DLD1 (cell line): ENCODE results near the gene FXYD4.

ENCODE experiments used
- in situ Hi-C: cut with HindIII; loops from 2 replicates; pipeline ENCODE4 v1.10.0; 2017; ENCODE audit warnings: low sequenced_read_pairs

The FXYD4 gene

DNA sequence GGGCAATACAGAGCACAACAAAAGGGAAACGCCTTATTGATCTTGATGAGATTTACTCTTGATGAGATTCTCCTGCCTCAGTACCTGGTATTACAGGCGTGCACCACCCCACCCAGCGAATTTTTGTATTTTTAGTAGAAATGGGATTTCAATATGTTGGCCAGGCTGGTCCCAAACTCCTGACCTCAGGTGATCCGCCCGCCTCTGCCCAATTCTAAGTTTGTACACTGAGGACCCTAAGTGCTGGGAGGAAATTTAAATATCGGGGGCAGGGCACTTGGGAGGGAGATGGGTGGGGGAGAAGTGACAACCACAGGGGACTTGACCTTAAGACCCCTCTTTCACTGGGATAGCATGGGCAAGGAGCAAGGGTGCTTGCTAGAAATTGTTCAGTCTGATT lies 23.4 kb downstream of the FXYD4 start:
- in situ Hi-C loops: no loop called here

DNA sequence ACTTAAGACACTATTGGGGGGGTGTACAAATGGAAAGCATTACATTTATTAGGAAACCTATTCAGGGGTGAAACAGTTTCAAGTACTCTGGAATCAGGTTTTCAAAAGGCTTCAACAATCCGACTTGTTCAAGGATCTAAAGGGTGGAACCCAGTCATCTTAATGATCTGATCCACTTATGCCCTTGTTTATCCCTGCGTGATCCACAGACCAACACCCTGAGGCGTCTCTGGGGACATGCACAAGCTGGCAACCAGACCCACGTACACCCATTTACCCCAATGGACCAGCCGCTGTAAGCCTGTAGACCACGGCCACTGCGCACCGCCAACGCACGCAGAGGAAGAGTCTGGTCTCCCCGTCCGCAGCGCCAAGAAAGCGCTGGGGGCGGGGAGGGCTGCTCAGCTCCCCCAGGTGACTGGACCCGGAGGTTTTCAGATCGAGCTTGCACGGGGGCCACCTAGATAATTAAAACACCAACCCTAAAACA lies 24.2 kb downstream of the FXYD4 start:
- in situ Hi-C loops: no loop called here

DNA sequence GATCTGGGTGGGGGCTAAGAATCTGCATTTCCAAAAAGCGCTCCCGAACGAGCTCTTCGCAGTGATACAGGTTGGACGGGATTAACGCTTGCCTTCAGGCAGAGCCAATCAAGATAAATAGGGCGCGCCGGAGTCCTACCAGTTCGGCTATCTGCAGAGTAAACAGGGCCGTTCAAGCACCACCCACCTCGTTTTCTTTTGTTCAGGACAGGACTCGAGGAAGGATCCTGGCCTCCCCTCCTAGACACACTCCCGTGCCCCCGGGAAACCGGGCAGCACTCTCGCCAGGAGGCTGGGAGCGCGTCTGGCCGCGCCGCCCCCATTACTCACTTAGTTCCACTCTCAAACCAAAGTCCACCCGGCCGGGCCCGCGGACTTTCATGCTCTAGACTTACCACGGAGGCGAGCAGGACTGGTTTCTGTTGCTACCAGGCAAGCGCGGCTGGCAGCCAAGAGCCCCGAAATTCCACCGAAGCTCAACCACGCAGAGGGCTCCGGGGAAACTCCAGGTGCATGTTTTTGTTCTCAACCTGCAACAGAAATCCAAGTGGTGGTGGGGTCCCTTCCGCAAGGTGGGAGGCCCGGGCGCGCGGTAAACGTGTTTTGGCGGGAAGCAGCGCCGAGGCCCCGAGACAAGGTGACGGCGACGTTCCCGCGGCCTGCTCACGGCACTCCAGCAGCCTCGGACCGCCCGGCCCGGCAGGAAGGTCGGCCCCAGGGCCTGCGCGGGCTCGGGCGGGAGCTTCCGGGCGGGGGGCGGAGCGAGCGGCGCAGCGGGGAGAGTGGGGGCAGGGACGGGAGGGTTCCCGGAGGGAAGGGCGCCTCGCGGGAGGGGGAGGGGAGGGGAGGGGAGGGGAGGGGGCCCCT lies 24.9 kb downstream of the FXYD4 start:
- in situ Hi-C loops: no loop called here

DNA sequence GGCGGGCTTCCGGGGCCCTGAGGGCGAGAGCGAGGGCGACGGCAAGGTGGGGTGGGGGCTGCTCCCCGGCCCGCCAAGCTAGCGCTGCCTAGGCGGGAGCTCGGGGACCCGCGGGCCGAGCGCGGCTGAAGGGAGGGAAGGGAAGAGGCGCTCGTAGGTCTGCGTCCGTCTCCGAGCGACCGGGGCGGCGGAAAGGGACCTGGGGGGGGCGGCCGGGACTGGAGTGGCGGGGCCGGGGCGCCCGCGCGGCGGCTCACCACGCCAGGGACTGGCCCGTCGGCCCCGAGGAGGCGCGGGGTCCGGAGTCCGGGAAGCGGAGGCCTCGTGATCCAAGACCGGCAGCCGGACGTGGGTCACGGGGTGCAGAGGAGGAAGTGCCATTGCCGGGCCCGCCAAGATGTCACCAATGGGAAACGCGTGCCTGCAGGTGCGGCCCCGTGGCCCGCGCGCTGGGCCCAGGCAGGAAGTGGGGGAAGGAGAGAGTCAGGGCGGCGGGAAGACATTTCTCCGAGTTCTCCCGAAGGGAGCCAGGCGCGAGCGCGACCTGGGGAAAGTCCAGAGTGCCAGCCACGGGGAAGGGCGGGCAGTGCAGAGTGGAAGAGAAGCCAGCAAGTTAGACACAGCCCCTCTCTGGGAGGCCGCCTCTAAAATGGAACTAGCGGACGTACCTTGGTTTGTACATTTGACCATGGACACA lies 25.6 kb downstream of the FXYD4 start:
- in situ Hi-C loops: no loop called here

DNA sequence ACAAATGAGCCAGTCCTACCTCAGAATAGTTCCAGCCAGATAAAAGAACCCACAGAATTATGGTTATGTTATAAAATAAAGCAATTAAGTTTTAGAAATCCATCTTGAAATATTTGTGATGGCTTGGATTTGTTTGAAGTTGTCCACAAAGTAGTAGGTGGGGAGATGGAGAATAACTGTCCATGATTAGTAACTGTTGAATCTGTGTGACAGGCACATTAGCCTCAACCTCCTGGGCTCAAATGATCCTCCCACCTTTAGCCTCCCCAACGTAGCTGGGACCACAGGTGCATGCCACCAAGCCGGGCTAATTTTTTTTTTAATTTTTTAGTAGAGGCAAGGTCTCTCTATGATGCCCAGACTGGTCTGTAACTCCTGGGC lies 27.5 kb downstream of the FXYD4 start:
- in situ Hi-C loops: no loop called here

DNA sequence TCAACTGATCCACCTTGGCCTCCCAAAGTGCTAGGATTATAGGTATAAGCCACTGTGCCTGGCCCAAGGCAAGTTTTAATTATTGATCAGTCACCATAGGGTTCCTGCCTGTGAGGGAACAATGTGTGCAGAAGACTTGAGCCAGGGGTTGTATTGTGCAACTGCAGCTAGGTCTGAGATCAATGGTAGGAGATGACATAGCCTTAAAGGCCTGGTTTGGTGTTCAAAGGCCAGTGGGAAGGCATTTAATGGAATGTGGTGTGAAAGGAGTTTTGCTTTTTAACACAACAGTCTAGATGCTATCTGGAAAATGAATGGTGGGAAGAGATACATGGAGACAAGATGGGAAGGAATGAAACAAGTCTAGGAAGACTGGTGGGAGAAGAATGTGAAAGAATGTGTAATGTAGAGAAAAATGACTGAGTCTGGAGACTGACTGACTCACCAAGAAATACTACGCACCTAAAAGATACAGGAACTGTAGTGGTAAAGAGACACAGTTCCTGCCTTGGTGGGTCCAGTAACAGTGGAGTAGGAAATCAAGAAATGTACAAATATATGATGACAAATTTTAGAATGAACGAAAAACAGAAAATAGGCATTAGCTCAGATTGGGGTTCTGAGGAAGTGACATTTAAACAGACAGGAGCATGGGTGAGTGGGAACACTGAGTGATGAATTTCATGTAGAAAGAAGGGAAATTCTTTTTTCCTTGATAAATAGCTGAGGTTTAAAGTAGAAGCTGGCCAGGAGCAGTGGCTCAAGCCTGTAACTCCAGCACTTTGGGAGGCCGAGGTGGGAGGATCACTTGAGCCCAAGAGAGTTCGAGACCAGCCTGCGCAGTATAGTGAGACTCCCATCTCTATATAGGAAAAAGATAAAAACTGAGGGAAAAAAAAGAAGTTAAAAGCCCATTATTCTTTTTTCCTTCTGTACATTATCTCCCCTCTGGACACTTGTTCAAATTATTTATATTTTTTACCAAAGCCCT lies 28.2 kb downstream of the FXYD4 start:
- in situ Hi-C loops: no loop called here

DNA sequence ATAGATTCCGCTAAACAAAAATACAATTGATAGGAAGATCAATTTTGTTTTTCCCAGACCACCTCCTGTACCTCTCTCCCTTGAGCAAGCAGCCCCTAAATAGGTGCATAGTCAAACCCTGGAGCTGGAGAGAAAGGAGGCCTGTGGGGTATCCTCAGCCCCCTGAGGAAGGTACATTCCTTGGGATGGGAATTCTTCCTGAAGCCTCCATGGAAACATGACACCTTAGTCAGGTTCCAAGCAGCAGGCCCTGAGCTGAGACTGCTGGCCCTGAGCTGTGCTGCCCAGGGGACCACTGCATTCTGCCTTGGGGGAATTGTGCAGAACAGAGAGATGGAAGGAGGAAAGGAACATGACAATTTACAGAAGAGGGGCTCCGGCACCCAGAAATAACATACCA lies 30.2 kb downstream of the FXYD4 start:
- in situ Hi-C loops: no loop called here

DNA sequence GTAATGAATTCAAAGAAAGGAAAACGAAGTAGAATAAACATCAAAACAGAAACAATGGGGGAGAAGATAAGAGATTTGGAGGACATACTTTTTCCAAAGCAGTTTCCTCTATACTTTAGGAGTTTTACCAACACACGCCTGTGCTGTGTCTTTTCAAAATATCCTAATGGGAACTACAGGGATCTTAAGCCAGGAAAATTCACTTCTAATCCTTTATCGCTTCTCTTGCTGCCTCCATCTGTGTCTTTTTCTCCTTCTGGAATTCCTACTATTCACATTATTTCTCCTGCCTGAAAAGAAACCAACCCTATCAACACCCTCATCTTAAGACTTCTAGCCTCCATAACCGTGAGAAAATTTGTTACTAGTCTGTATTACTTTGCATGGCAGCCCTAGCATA lies 30.7 kb downstream of the FXYD4 start:
- in situ Hi-C loops: no loop called here

DNA sequence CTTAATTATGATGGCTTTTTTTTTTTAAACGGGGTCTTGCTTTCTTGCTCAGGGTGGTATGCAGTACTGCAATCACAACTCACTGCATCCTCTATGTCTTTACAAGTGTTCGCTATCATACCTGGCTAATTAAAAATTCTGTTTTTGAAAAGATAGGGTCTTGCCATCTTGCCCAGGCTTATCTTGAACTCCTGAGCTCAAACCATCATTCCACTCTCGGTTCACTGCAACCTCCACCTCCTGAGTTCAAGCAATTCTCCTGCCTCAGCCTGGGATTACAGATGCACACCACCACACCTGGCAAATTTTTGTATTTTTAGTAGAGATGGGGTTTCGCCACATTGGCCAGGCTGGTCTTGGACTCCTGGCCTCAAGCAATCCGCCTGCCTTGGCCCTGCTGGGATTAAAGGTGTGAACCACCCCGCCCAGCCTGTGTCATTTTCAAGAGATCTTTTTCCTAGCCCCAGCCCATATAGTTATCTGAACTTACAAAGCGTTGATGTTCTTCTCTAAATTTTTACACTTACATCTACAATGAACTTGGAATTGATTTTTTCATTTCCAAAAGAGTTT lies 31.5 kb downstream of the FXYD4 start:
- in situ Hi-C loops: no loop called here

DNA sequence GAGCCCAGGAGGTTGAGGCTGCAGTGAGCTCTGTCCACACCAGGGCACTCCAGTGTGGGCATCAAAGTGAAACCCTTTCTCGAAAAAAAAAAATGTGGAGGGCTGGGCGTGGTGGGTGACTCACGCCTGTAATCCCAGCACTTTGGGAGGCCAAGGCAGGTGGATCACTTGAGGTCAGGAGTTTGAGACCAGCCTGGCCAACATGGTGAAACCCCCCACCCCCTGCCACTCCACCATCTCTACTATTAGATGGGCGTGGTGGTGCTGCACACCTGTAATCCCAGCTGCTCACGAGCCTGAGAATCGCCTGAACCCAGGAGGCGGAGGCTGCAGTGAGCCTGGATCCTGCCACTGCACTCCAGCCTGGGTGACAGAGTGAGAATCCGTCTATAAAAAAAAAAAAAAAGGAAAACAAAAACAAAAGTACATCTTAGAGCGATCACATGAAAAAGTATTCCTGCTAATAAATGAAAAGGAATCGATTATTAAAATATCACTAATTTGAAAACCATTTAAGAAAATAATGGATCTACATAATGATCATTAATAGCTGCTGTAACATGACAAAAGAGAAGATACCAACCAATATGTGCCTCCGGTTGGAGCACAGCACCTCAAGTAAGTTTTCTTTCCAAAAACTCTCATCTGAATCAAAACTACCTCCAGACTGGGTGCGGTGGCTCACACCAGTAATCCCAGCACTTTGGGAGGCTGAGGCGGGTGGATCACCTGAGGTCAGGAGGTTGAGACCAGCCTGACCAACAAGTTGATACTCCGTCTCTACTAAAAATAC lies 32.7 kb downstream of the FXYD4 start:
- in situ Hi-C loops: no loop called here

DNA sequence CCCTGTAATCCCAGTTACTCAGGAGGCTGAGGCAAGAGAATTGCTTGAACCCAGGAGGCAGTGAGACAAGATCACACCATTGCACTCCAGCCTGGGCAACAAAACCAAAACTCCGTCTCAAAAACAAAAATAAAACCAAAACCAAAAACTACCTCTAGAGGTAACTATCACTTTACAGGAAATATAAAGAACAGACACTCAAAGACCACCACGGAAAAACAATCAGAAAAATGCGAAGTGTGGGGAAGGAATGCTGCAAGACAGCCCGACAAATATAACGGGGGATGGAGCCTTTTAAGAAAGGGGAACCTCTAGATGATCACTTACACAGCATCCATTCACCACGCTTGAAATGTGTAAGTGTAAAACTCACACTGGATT lies 33.3 kb downstream of the FXYD4 start:
- in situ Hi-C loops: no loop called here

DNA sequence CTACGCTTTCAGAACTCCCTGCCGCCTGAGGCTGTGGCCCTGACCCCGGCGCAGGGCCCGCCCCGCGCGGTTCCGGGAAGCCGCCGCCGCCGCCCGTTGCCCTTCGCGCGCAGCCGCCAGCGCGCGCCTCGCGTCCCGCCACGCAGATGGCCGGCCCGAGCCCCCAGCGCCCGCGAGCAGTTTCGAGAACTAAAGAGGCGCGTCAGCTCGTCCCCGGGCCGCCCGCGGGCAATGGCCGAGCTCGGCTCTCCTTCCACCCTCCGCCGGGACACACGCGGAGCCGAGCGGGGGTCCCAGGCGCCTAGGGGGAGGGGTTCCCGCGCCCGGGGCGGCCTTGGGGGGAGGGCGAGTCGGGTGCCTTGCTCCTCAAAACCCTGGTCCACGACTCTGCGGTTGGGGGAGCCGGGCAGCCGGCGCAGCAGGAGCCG lies 35.7 kb downstream of the FXYD4 start:
- in situ Hi-C loops: no loop called here

DNA sequence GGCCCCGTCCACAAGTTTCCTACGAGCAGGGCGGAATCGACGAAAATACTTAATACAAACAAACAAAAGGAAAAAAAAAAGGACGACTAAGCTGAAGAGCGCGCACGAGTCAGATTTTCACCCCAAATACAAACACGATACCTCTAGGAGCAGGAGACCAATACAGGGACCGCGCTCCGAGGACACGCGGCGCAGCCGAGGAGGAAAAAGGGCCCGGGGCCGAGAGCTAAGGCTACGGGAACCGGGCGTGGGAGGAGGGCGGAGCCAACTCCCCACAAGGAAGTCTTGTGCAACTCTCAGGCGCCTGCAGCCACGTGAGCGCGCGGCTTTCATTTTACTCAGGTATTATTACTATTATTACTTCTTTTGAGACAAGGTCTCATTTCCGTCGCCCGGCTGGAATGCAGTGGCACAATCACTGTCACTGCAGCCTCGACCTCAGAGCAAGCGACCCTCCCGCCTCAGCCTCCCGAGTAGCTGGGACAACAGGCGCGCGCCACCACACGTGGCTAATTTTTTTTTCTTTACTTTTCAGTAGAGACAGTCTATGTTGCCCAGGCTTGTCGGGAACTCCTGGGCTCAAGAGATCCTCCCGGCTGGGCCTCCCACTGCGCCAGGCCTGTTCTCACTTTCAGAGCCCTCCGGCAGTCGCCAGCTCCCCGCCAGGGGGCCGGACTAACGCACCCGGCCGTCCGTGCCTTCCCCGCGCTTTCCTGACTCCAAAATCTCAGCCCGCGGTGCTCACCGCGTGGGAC lies 36.3 kb downstream of the FXYD4 start:
- in situ Hi-C loops: no loop called here

DNA sequence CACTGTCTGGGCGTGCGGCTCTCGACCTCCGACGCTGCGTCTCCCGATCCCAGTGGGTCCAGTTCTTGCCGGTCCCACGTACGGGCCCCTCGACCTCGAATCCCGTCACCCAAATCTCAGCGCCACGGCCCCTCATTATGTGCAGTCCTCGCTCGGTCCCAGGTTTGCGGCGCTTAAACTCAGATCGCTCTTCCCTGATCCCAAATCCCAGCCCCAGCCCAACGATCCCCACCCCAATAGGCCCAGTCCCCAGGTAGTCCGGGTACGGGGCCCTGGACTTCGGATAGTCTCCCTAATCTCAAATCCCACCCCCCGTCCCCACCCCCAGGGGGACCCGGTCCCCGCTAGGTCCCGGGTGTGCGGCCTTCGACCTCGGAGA lies 36.9 kb downstream of the FXYD4 start:
- in situ Hi-C loops: no loop called here

DNA sequence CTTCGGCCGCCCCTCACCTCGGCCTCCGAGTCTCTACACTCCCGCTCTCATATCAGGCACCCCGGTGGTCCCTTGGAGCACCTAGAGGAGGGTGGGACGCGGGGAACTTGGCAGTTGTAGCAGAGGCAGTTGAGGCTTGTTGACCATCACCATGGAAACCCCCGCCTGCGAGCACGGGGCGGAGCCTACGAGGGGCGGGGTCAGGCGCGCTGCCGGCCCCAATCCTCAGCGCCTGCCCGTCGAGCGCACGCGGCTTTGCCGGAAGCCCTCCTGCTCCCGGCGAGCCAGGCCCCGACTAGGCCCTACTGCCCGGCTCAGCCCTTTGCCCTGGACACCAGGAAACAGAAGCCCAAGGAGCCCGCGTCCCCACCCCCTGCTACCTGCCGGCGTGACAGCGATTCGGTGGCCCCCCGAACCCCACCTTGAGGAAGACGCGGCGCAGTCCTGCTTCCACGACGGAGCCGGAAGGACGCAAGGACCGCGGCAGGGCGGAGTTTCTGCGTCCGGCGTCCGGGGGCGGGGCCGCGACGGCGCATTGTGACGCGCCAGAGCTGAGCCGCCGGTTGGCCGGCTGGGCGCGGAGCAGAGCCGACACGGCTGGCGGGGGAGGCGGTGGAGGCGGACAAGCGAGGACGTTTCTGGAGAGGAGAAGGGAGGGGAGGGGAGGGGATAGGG lies 37.4 kb downstream of the FXYD4 start, which contains the start of gene HNRNPF:
Gene HNRNPF (minus strand): TSS at position 477 of the 675 bp plus-strand sequence. CDS start 21,302 bp downstream, outside the sequence.
- in situ Hi-C loops: no loop called here

DNA sequence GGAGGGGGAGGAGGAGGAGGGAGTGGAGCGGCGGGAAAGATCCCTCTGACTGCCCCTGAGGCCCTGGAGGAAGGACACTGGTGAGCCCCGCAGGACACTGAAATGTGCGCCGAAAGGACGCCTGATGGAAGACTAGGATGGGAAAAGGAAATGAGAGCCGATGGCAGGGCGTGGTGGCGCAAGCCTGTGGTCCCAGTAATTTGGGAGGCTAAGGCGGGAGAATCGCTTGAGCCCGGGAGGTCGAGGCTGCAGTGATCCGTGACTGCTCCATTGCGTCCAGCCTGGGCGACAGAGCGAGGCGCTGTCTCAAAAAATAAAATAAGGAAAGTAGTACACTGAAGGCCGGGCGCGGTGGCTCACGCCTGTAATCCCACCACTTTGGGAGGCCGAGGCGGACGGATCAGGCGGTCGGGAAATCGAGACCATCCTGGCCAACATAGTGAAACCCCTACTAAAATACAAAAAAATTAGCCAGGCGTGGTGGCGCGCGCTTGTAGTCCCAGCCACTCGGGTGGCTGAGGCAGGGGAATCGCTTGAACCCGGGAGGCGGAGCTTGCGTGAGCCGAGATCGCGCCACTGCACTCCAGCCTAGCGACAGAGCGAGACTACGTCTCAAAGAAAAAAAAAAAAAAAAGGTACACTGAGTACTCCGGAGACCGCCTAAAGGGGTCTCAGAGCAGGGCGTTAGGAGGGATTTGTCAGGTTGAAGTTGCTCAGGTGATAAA lies 38.1 kb downstream of the FXYD4 start:
- in situ Hi-C loops: no loop called here

DNA sequence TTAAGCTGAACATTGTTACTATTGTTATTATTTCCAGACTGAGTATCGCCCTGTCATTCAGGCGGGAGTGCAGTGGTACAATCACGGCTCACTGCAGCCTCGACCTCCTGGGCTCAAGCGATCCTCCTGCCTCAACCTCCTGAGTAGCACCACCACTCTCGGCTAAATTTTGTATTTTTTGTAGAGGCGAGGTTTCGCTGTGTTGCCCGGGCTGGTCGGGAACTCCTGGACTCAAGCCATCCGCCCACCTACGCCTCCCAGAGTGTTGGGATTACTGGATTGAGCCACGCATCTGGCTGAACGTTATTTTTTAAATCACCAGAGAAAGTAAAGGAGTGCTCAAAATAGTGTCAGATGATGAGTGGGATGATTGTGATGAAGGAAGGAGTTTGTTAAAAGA lies 38.9 kb downstream of the FXYD4 start:
- in situ Hi-C loops: no loop called here

DNA sequence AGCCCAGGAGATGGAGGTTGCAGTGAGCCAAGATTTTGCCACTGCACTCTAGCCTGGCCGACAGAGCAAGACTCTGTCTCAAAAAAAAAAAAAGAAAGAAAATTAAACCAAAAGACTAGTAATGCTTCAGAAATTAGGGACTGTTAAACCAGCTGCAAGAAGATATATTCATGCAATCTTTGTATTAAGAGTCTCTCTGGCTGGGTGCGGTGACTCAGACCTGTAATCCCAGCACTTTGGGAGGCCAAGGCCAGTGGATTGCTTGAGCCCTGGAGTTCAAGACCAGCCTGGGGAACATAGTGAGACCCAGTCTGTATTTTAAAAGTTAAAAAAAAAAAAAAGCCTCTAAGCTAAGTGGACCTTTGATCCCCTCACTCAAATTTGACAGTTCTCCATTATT lies 40.1 kb downstream of the FXYD4 start:
- in situ Hi-C loops: no loop called here
